Pancreas (tissue), 10 donors: Measurements from ENCODE around the gene PHACTR3. TPM values are rescaled to one million over a fixed set of nuclear protein-coding genes. Genes with fewer than 3 reads are reported as not detected.

ENCODE experiments used
- ATAC-seq, 4 donors: fragments of 200-7000 bp; cut with Tn5 transposase; one replicate each; pipeline versions ENCODE4 v1.8.0 to v1.9.1; 2020; ENCODE audit warnings: mild to moderate bottlenecking in 4 of 4, moderate library complexity in 4 of 4
- DNase-seq, 6 donors: peaks; one replicate each; pipeline ENCODE4 v3.0.0-alpha.2; 2020
- FAIRE-seq: peaks from 2 replicates; lab custom pipeline; 2012; peaks lifted over from hg19 to GRCh38; lab: Jason Lieb, UNC
- H3K27ac ChIP-seq, 4 donors: fragments of 200-600 bp; sonication (generic); 1 replicate in 3 of 4; 2 replicates in 1 of 4; pipeline versions ENCODE4 v1.5.0 to v1.8.0; 2020
- H3K27me3 ChIP-seq, 4 donors: fragments of 200-600 bp; one replicate each; pipeline ENCODE4 v1.8.0; 2021
- H3K36me3 ChIP-seq, 3 donors: fragments of 200-600 bp; sonication (generic) in 1 of 3; one replicate each; pipeline versions ENCODE4 v1.5.0 to v1.8.0; 2020 to 2021
- H3K4me1 ChIP-seq, 3 donors: fragments of 200-600 bp; one replicate each; pipeline ENCODE4 v1.8.0; 2021
- H3K4me3 ChIP-seq, 4 donors: fragments of 200-600 bp; sonication (generic) in 2 of 4; one replicate each; pipeline versions ENCODE4 v1.5.0 to v1.8.0; 2020 to 2021
- H3K9me3 ChIP-seq, 4 donors: fragments of 200-600 bp; one replicate each; pipeline ENCODE4 v1.8.0; 2021
- WGBS, 2 donors: extraction: QIAGEN DNeasy Blood & Tissue Kit; methylation state at CpG; one replicate each; pipeline ENCODE4 v1.1.7; 2013; 5-methylcytosine and 5-hydroxymethylcytosine counted together
- intact Hi-C, 3 donors: fragments of 100-400 bp; cut with DNase I; formaldehyde crosslinking; loops; one replicate each; pipeline versions ENCODE4 v1.11.1 to v1.14.2; 2022
- polyA plus RNA-seq, 2 donors: library from polyadenylated mRNA; stranded (reverse); fragments of 200-250 nt; gene quantifications; one replicate each; pipeline ENCODE4 v1.2.3, GENCODE V29; 2013
- total RNA-seq, 6 donors: library from RNA; stranded (reverse); fragmentation: NEBNext Ultra II Directional in 4 of 6; extraction: Animal tissue kit (Norgen Biotek cat#: 25700) in 4 of 6; gene quantifications; one replicate each; pipeline versions ENCODE4 v1.2.1 to v1.2.4, GENCODE V29; 2021 to 2023
- TF ChIP-seq, protein P1 (sequence below), 4 donors: fragments of 200-600 bp; sonication (generic) in 3 of 4; IDR thresholded peaks; one replicate each; pipeline versions ENCODE4 v1.5.0 to v1.8.0; 2021; ENCODE audit warnings: antibody characterized with exemption in 4 of 4
- donor health status: healthy with polysubstance abuse.
- donor health status: DM: no; HTN: no; CAD: no; lungs with moderate emphysema.
- donor health status: DM: no; HTN: no; CAD: no.
- donor health status: control.
- donor health status: control.
- donor health status: Bipolar disorder and iron deficiency.
- donor health status: DM: yes; HTN: yes; CAD: no.
- donor health status: DM: no; HTN: no; CAD: no.
- donor health status: DM: no; HTN: no; CAD: no.
- donor health status: DM: yes; HTN: yes; CAD: no.

Gene PHACTR3
- total and polyA plus RNA-seq, 8 donors, result 0.14 to 1.5 (median 0.35) TPM; not detected in 3

DNA sequence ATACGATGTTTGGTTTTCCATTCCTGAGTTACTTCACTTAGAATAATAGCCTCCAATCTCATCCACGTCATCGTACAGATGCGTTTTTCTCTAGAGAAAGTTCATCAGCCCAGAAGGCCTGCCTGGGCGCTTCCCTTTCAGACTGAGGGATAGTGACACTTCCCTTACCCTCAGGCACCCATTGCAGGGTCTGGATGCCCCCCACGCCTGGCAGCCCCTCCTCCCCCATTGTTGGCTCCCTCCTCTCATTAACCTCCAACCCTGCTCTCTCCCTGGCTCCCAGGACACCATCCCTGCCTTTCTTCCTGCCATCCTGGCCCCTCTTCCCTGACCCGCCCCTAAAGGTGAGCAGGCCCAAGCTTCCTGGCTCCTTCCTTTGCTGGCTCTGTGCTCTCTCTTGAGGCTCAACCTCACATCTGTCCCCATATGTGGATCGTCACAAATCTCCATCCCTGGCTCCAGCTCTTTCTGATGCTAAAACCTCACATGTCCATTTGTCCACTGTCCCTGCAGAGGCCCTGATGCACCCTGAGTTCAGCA is 183.9 kb downstream of the PHACTR3 start:
- WGBS, 2 donors, result 49 to 57% methylated on average over 8 of the region's 8 CpGs
- Histone ChIP-seq H3K9me3 (no peaks in the 10 kb centered on the region), H3K36me3 (no peaks in the 10 kb centered on the region), H3K27ac (no peak overlapping the region), H3K4me3 (no peak overlapping the region), H3K4me1 (no peaks in the 10 kb centered on the region), H3K27me3 (no peaks in the 10 kb centered on the region)
- DNase-seq (no peak), ATAC-seq (no peak), FAIRE-seq (no peak)
- TF ChIP-seq, protein P1, sequence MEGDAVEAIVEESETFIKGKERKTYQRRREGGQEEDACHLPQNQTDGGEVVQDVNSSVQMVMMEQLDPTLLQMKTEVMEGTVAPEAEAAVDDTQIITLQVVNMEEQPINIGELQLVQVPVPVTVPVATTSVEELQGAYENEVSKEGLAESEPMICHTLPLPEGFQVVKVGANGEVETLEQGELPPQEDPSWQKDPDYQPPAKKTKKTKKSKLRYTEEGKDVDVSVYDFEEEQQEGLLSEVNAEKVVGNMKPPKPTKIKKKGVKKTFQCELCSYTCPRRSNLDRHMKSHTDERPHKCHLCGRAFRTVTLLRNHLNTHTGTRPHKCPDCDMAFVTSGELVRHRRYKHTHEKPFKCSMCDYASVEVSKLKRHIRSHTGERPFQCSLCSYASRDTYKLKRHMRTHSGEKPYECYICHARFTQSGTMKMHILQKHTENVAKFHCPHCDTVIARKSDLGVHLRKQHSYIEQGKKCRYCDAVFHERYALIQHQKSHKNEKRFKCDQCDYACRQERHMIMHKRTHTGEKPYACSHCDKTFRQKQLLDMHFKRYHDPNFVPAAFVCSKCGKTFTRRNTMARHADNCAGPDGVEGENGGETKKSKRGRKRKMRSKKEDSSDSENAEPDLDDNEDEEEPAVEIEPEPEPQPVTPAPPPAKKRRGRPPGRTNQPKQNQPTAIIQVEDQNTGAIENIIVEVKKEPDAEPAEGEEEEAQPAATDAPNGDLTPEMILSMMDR (IDR thresholded peaks at IDR 0.05), result no peak
- intact Hi-C loops, result no loop called here

DNA sequence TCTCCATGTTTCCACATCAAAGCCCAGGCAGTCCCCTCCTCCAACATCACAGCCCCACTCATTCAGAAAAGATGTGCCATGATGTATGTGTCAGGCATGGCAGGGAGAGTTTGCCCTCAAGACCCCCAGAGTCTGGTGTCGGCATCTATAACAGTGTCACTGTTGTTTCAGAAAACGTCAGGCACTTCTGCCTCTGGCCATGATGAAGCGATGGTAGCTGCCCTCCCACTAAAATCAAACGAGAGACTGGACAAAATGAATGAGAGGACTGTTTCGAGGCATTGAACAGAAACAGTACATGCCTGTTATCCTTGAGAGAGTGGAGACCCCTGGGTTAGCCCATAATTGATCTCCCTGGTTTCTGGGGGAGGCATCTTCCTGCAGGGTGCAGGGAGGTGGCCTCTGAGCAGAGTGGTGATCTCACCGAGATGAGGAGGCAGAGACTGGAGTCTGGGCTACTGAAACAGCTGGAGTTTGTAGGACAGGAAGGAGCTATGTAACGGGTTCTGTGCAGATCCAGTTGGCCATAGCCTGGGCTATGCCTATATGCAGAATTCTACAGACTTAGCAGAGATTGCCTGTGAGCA is 184.6 kb downstream of the PHACTR3 start:
- Histone ChIP-seq H3K36me3 (no peaks in the 10 kb centered on the region), H3K4me3 (no peak overlapping the region), H3K4me1 (no peaks in the 10 kb centered on the region), H3K27me3 (no peaks in the 10 kb centered on the region), H3K9me3 (no peaks in the 10 kb centered on the region), H3K27ac (no peak overlapping the region)
- DNase-seq, result no peak
- no peak for ATAC-seq
- 56 to 69% methylated on average over 7 of the region's 7 CpGs for WGBS, 2 donors
- TF ChIP-seq, protein P1 (IDR thresholded peaks at IDR 0.05), result no peak
- FAIRE-seq, result no peak
- intact Hi-C loops, result no loop called here

DNA sequence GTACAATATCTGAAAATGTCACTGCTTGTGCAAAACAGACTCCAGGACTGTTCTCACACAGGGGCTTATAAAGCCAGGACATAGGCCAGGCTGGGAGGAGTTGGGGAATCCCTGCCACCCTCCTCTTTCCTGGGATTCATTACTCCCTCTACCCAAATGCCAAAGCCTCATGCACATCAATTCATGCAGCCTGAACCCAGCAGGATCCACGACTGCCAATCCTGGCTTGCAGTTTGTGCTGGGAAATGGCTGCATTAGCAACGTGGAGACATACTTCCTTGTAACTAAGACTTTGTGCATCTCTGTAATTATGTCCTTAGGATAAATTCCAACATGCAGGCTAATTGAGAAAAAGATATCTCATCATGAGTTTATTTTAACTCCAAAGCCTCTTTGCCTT is 185.3 kb downstream of the PHACTR3 start:
- no peak overlapping the region for H3K4me3 ChIP-seq
- H3K4me1 ChIP-seq, result no peaks in the 10 kb centered on the region
- FAIRE-seq, result no peak
- H3K27ac ChIP-seq, result no peak overlapping the region
- no peak for ATAC-seq
- 15 to 18% methylated on average over 2 of the region's 2 CpGs for WGBS, 2 donors
- H3K9me3 ChIP-seq, result no peaks in the 10 kb centered on the region
- intact Hi-C loops, result no loop called here
- H3K27me3 ChIP-seq, result no peaks in the 10 kb centered on the region
- no peak for DNase-seq
- H3K36me3 ChIP-seq, result no peaks in the 10 kb centered on the region
- TF ChIP-seq, protein P1 (IDR thresholded peaks at IDR 0.05), result no peak

DNA sequence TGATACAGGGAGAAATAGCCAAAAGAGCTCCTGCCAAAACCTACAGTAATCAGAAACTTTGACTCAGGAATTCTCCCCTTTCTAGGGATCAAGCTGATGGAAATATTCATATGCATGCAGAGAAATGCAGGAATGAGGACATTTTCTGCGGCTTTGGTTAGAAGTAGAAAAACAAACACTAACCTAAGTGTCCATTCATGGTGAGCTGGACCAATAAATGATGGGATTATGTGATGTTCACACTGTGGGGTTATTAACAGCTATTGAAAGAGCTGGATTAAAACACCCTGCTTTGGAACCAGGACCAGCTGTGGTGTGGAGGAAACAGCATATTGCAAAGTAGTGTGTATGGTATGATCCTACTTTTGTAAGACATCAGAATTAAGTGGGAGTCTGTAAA is 186.0 kb downstream of the PHACTR3 start:
- Histone ChIP-seq H3K4me3 (no peak overlapping the region), H3K27ac (no peak overlapping the region), H3K4me1 (no peaks in the 10 kb centered on the region), H3K9me3 (no peaks in the 10 kb centered on the region), H3K27me3 (no peaks in the 10 kb centered on the region), H3K36me3 (no peaks in the 10 kb centered on the region)
- intact Hi-C loops, result no loop called here
- no peak for FAIRE-seq
- TF ChIP-seq, protein P1 (IDR thresholded peaks at IDR 0.05), result no peak
- DNase-seq, result no peak
- WGBS, 2 donors, result 51 to 77% methylated on average over 1 of the region's 1 CpG
- no peak for ATAC-seq

DNA sequence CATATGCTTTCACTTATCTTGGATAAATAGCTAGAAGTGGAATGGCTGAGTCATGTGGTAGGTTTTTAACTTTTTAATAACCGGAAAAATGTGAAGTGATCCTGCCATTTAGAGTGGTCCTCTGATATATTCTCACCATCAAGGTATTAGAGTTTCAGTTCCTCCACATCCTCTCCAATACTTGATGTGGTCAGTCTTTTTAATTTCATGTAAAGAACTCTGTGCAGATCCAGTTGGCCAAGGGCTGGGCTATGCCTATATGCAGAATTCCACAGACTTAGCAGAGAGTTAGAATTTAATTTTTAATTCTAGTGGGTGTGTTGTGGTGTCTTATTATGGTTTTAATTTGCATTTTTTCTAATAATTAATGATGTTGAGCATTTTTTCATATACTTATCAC is 188.0 kb downstream of the PHACTR3 start:
- intact Hi-C loops, result no loop called here
- Histone ChIP-seq H3K27me3 (no peaks in the 10 kb centered on the region), H3K36me3 (no peaks in the 10 kb centered on the region), H3K4me3 (no peak overlapping the region), H3K9me3 (no peaks in the 10 kb centered on the region), H3K27ac (no peak overlapping the region), H3K4me1 (no peaks in the 10 kb centered on the region)
- TF ChIP-seq, protein P1 (IDR thresholded peaks at IDR 0.05), result no peak
- WGBS, 2 donors, result 82 to 94% methylated on average over 1 of the region's 1 CpG
- ATAC-seq (no peak), FAIRE-seq (no peak), DNase-seq (no peak)
